Suppressor macrophage treated with lipopolysaccharide for 1 hour (primary cell): ENCODE data around the gene POU3F1.
"Not testable (repeated sequence)": the region's sequence is repeated elsewhere in the genome, so short reads cannot be mapped to it uniquely, and the experiment has no call there.

Experiments used
- DNase-seq, 3 donors: peaks; one replicate each; pipeline ENCODE4 v3.0.0-alpha.2; 2020 to 2022

The POU3F1 gene

GRCh38 chr1:38046884-38047602 is 450 bp upstream of the POU3F1 start:
- DNase-seq: peak; percentile 74 to 93 (median 86)

GRCh38 chr1:38045401-38046332 is 926 bp downstream of the POU3F1 start:
- DNase-seq: peak; percentile 35 to 68 (median 43)

GRCh38 chr1:38044221-38045215 is 2.1 kb downstream of the POU3F1 start:
- DNase-seq: no peak

GRCh38 chr1:38043036-38043747 is 3.4 kb downstream of the POU3F1 start:
- DNase-seq: no peak

GRCh38 chr1:38041936-38042834 is 4.4 kb downstream of the POU3F1 start:
- no peak for DNase-seq

GRCh38 chr1:38039331-38040088 is 7.1 kb downstream of the POU3F1 start:
- no peak for DNase-seq

- no peak for DNase-seq
These were observed 7.7 kb downstream of the POU3F1 start for GRCh38 chr1:38038861-38039260.

GRCh38 chr1:38037221-38037939 is 9.2 kb downstream of the POU3F1 start:
- peak; percentile 37 to 52 (median 38) for DNase-seq

- DNase-seq: no peak
These were observed 11.7 kb downstream of the POU3F1 start for GRCh38 chr1:38034871-38035270.

- DNase-seq: not testable (repeated sequence)
These were observed 13.6 kb downstream of the POU3F1 start for GRCh38 chr1:38032992-38033391.

- DNase-seq: peak; percentile 24 to 45 (median 33)
These were observed 15.1 kb downstream of the POU3F1 start for GRCh38 chr1:38031513-38031866.

- no peak for DNase-seq
These were observed 15.7 kb downstream of the POU3F1 start for GRCh38 chr1:38030596-38031512.

- DNase-seq: peak; percentile 59 to 65 (median 63)
These were observed 16.7 kb downstream of the POU3F1 start for GRCh38 chr1:38029685-38030511.

GRCh38 chr1:38029081-38029681 is 17.4 kb downstream of the POU3F1 start:
- DNase-seq: no peak

GRCh38 chr1:38028671-38029070 is 17.9 kb downstream of the POU3F1 start:
- DNase-seq: no peak

- DNase-seq: no peak
These were observed 18.4 kb downstream of the POU3F1 start for GRCh38 chr1:38028105-38028591.
